Subcutaneous abdominal adipose tissue (tissue), 5 donors: ENCODE measurements around the gene LGMN.
A peak's percentile ranks its signal among the peaks of the same experiment; 100 is the strongest.
"Not testable (repeated sequence)": the region's sequence is repeated elsewhere in the genome, so short reads cannot be mapped to it uniquely, and the experiment has no call there.

ENCODE experiments used
- H3K27ac ChIP-seq: one replicate; pipeline ENCODE4 v1.7.0; 2013; ENCODE audit warnings: low read depth, mild to moderate bottlenecking, inconsistent platforms, low read length, moderate library complexity
- H3K27me3 ChIP-seq, 5 donors: one replicate each; pipeline ENCODE4 v1.7.0; 2013; ENCODE audit warnings: low read length in 5 of 5, inconsistent platforms in 1 of 5; ENCODE audit not compliant: control insufficient read depth in 5 of 5, insufficient read depth in 4 of 5
- H3K36me3 ChIP-seq, 5 donors: one replicate each; pipeline ENCODE4 v1.7.0; 2013; ENCODE audit warnings: low read length in 5 of 5; ENCODE audit not compliant: control insufficient read depth in 5 of 5, insufficient read depth in 5 of 5
- H3K4me1 ChIP-seq, 5 donors: one replicate each; pipeline ENCODE4 v1.7.0; 2013; ENCODE audit warnings: low read length in 5 of 5, mild to moderate bottlenecking in 3 of 5, moderate library complexity in 1 of 5; ENCODE audit not compliant: control insufficient read depth in 5 of 5, insufficient read depth in 5 of 5
- H3K4me3 ChIP-seq, 5 donors: one replicate each; pipeline ENCODE4 v1.7.0; 2013; ENCODE audit warnings: low read length in 5 of 5, low read depth in 1 of 5
- H3K9ac ChIP-seq, 5 donors: one replicate each; pipeline ENCODE4 v1.7.0; 2013; ENCODE audit warnings: low read length in 5 of 5, mild to moderate bottlenecking in 4 of 5, moderate library complexity in 3 of 5
- H3K9me3 ChIP-seq, 5 donors: one replicate each; pipeline ENCODE4 v1.7.0; 2013; ENCODE audit warnings: low read length in 5 of 5; ENCODE audit not compliant: control insufficient read depth in 5 of 5
- donor health status: healthy.
- donor health status: healthy.
- donor health status: healthy.
- donor health status: healthy.
- donor health status: healthy.

Gene LGMN

GRCh38 chr14:92716131-92716530 is 32.3 kb downstream of the LGMN start:
- peaks cover 0 to 60% (median 28%) of the 10 kb centered on the region in 5 donors for H3K36me3 ChIP-seq
- H3K9ac ChIP-seq, result no peak overlapping the region
- H3K27me3 ChIP-seq, result no peaks in the 10 kb centered on the region

DNA sequence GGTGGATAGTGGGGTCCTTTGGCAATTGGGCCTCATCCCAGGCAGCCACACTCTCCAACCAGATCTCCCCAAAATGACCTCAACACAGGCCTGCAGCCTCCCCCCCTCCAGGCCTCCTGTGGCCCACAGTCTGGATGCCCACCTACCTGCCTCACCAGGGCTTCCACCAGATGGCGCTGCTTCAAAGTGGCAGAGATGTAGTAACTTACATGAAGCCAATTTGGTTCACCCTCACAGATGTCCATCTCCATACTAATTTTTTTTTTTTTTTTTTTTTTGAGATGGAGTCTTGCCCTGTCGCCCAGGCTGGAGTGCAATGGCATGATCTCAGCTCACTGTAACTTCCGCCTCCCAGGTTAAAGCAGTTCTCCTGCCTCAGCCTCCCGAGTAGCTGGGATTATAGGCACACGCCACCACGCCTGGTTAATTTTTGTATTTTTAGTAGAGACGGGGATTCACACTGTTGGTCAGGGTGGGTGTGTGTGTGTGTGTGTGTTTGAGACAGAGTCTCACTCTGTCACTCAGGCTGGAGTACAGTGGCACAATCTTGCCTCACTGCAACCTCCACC is 33.6 kb downstream of the LGMN start:
- Histone ChIP-seq H3K4me1 (peaks cover 5 to 30% (median 18%) of the 10 kb centered on the region in 5 donors), H3K36me3 (peaks cover 0 to 69% (median 41%) of the 10 kb centered on the region in 5 donors)
- not testable (repeated sequence) for H3K9me3 ChIP-seq, H3K4me3 ChIP-seq, H3K27ac ChIP-seq, H3K27me3 ChIP-seq, H3K9ac ChIP-seq

More at GRCh38 chr14:92716131-92716530, 32.3 kb downstream of the LGMN start:
- Histone ChIP-seq H3K4me1 (peaks cover 7 to 39% (median 31%) of the 10 kb centered on the region in 5 donors), H3K27ac (no peak overlapping the region), H3K9me3 (peaks cover 0 to 3% (median 0%) of the 10 kb centered on the region in 5 donors), H3K4me3 (no peak overlapping the region)

DNA sequence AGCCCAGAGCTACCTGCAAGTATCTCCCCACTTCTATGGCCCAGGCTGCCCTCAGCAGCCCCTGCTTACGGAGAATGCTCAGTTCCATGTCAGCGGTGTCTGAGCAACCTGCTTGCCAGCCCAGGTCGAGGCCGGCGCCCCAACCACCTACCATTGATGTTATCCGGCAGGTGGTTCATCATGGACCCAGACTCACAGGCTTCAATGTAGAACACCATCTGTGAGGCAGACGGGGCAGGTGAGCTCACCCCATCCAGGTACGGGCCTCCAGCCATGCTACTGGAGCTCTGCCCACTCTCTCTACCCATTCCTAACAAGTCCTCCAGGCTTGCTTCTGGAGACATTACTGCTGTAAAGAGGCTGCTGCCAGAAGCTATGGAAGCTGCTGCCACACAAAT is 35.8 kb downstream of the LGMN start:
- peaks cover 0 to 80% (median 48%) of the 10 kb centered on the region in 5 donors for H3K36me3 ChIP-seq
- no peaks in the 10 kb centered on the region for H3K27me3 ChIP-seq
- H3K4me3 ChIP-seq, result no peak overlapping the region
- no peaks in the 10 kb centered on the region for H3K9me3 ChIP-seq
- H3K4me1 ChIP-seq, result peaks cover 2 to 20% (median 10%) of the 10 kb centered on the region in 5 donors
- no peak overlapping the region for H3K9ac ChIP-seq
- H3K27ac ChIP-seq, result no peak overlapping the region

DNA sequence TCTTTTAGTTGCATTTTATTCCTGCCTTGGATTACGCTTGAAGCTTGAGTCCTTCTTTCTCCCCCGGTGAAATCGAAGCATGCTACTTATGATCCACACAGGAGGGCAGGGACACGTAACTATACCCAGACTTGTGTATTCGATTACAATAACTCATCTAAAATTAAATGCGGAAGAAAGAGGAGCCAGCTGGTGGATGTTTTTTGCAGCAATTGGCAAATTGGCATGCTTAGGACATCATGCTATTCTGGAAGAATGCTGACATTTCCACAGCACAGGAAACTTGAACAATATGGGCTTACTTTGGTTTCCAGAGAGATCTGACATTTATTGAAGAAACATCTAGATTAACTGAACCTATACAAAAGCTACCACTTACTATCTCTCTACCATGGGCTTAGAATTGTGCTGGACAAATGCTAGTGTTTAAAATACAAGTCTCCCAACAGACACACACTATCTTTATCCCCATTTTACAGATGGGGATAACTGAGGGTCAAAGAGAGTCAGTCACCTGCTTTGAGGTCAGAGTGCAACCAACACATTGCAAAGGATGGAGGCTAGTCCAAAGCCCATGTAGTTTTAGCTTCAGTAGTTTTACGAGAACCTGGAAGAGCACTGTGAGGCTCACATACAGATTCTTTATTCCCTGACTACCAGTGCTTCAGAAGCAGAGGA is 36.3 kb downstream of the LGMN start:
- Histone ChIP-seq H3K36me3 (peaks cover 0 to 78% (median 51%) of the 10 kb centered on the region in 5 donors), H3K9me3 (no peaks in the 10 kb centered on the region), H3K9ac (no peak overlapping the region), H3K27ac (no peak overlapping the region), H3K27me3 (no peaks in the 10 kb centered on the region), H3K4me1 (peaks cover 0 to 15% (median 4%) of the 10 kb centered on the region in 5 donors), H3K4me3 (no peak overlapping the region)

GRCh38 chr14:92710001-92710341 is 38.5 kb downstream of the LGMN start:
- H3K36me3 ChIP-seq, result peaks cover 0 to 86% (median 57%) of the 10 kb centered on the region in 5 donors

GRCh38 chr14:92709340-92710000 is 39.0 kb downstream of the LGMN start:
- Histone ChIP-seq H3K9ac (no peak overlapping the region), H3K9me3 (no peaks in the 10 kb centered on the region), H3K27me3 (no peaks in the 10 kb centered on the region), H3K4me1 (peaks cover 0 to 23% (median 13%) of the 10 kb centered on the region in 5 donors), H3K4me3 (no peak overlapping the region), H3K36me3 (peaks cover 0 to 87% (median 59%) of the 10 kb centered on the region in 5 donors), H3K27ac (no peak overlapping the region)

More at GRCh38 chr14:92710001-92710341, 38.5 kb downstream of the LGMN start:
- Histone ChIP-seq H3K4me3 (no peak overlapping the region), H3K9ac (no peak overlapping the region), H3K9me3 (no peaks in the 10 kb centered on the region), H3K27me3 (no peaks in the 10 kb centered on the region), H3K27ac (no peak overlapping the region), H3K4me1 (peaks cover 0 to 25% (median 12%) of the 10 kb centered on the region in 5 donors)

DNA sequence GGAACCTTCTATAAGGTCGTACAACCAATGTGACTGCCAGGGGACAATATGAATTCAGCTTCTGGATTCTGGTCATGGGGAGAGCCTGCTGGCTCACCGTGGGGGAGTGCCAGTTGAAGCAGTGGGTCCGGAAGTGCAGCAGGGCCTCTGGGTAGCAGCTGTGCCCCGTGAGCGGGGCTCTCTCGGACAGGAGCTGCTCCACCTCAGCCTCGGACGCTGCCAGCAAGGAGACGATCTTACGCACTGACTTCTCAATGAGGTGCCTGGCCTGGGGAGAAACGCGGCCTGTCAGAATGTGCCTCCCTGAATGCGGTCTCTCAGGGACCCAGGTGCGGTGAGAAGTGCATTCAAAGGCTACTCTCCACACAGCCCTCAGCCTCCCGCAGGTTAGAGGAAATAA is 42.0 kb downstream of the LGMN start:
- Histone ChIP-seq H3K27ac (no peak overlapping the region), H3K9ac (no peak overlapping the region), H3K4me1 (peaks cover 0 to 24% (median 16%) of the 10 kb centered on the region in 5 donors), H3K27me3 (no peaks in the 10 kb centered on the region), H3K36me3 (peaks cover 0 to 74% (median 62%) of the 10 kb centered on the region in 5 donors), H3K4me3 (no peak overlapping the region), H3K9me3 (no peaks in the 10 kb centered on the region)

GRCh38 chr14:92704821-92705220 is 43.6 kb downstream of the LGMN start:
- H3K36me3 ChIP-seq, result peaks cover 0 to 59% (median 46%) of the 10 kb centered on the region in 5 donors
- H3K4me3 ChIP-seq, result no peak overlapping the region
- no peaks in the 10 kb centered on the region for H3K27me3 ChIP-seq
- peaks cover 0 to 24% (median 12%) of the 10 kb centered on the region in 5 donors for H3K4me1 ChIP-seq
- no peaks in the 10 kb centered on the region for H3K9me3 ChIP-seq
- peak overlapping the region in 1 of 5 donors; percentile 14 for H3K9ac ChIP-seq
- no peak overlapping the region for H3K27ac ChIP-seq

GRCh38 chr14:92704036-92704804 is 44.2 kb downstream of the LGMN start:
- H3K27me3 ChIP-seq, result no peaks in the 10 kb centered on the region
- peaks cover 0 to 53% (median 40%) of the 10 kb centered on the region in 5 donors for H3K36me3 ChIP-seq
- H3K4me1 ChIP-seq, result peaks cover 0 to 24% (median 8%) of the 10 kb centered on the region in 5 donors
- peak overlapping the region in 1 of 5 donors; percentile 14 for H3K9ac ChIP-seq
- H3K9me3 ChIP-seq, result no peaks in the 10 kb centered on the region
- H3K4me3 ChIP-seq, result no peak overlapping the region
- no peak overlapping the region for H3K27ac ChIP-seq
